Stimulated activated CD8-positive, alpha-beta memory T cell treated with anti-CD3 and anti-CD28 coated beads, Interleukin-2, amount 100 ng/mL, for 1 hour (primary cell): ENCODE measurements around the gene TPM2.

Experiments
- DNase-seq, 2 donors: peaks; one replicate each; pipeline ENCODE4 v3.0.0-alpha.2; 2020; ENCODE audit warnings: low read depth in 2 of 2

TPM2 gene

GRCh38 chr9:35696520-35697215, 6.9 kb upstream of the TPM2 start:
- DNase-seq, result peak; percentile 18 to 37

- no peak for DNase-seq
Observed at GRCh38 chr9:35695943-35696401, 6.2 kb upstream of the TPM2 start.

- no peak for DNase-seq
Observed at GRCh38 chr9:35691757-35692301, 2.1 kb upstream of the TPM2 start.

DNA sequence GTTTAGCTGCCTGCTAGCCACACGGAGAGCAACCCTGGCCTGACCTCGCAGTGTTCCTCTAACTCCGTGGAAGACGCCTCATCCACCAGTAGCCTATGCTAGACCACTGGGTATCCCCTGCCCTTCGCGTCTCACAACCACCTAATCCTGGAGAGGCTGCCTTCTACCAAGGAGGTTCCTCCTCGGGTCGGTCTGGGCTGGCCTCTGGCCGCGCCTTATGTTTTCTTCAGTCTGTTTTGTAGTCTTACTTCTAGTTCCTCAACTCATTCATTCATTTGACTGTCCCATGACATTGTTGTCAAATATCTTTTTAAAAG, 1.6 kb upstream of the TPM2 start:
- DNase-seq, result no peak

DNA sequence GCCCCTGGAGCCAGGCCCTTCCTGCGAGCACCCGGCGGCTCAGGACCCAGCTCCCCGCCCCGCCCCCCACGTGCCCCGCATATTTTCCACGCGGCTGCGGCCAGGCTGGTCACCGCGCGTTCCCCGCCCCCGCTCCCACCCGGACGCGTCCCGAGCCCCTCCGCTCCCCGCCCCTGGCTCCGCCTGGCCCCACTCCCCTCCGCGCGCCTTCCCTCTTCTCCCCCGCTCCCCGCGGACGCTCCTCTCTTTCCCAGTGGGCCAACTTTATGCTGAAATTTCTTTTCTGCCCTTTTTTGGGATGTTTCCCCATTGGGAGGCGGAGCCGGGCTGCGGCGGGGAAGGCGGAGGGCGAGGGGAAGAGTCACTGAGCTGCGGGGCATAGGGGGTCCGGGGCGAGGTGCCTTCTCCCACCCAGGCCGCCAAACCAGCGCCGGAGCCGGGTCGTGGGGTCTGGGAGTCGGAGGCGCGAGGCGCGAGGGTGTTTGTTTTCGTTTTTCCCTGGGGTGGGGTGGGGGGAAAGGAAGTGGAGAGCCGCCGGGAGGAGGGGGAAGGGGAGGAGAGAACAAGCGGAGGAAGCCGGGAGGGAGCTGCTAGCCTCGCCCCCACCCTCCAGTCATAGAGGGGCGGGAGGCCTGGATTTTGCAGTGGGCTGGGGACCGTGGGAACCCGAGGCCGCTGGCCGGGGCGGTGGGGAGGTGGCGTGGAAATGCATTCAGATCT, 1.0 kb upstream of the TPM2 start:
- DNase-seq, result no peak

- no peak for DNase-seq
Observed at GRCh38 chr9:35690294-35690613, 529 bp upstream of the TPM2 start.

DNA sequence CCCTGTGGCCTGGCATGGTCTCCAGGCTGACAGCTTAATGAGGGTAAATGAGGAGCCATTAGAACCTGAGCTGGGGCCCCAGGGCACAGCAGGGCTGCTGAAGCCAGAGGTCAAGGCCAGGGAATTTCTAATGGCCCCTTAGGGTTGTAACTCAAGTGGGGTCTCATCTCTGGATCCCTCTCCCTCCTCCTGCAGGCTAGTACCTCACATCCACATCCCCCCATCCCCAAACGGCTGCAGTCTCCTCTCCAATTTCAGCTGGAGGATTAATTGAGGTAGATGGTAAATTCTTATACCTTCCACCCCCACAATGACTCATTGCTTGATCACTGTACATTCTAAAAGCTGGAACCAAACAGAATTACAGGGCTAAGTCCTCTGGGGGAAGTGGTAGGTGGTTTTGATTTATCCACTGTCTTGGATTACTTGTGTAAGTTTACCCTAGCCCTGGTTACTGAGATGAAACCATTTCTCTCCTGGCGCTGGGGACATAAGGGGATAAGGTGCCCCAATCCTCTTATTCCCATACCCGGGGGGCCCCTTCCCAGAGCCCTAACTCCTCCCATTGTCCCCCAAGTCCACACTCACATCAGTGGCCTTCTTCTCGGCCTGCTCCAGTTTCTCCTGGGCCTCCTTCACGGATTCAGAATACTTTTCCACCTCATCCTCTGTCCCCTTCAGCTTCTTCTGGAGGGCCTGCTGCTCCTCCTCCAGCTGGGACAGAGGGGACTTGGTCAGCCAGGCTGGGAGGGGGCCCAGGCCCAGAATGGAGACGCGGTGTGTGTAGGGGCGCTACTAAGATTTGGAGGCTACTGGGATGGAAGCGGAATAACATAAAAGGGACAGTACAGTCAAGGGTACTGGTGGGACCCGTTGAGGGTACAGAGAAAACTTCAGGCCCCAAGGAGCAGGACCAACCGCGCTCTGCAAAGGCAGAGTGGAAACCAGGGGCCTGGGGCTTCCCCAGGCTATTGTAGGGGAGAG, 875 bp downstream of the TPM2 start:
- no peak for DNase-seq

DNA sequence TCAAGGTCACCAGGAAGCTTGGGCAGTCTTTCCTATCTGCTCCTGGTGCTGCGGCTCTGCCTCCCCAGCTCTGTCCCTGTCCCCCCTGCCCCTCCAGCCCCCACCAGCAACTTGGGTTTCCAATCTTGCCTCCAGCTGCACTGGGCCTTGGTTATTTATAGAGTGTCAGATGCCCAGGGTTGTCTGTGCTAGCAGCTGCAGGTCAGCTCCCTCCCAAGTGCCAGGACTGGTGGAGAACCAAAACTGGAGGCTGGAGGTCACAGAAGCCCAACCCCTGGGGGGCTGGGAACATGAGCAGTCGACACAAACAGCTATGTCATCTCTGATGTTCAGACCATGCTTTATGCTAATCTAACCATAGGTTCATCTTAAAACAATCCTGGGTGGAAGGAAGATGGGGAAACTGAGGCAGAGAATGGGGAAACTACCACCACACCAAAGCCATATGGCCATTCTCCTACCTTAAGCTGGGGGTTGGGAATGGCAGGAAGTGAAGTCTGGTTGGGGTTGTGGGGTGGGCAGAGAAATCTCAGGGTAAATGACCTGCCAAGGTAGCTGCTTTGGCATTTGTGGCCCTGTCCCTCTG, 1.7 kb downstream of the TPM2 start:
- no peak for DNase-seq

DNA sequence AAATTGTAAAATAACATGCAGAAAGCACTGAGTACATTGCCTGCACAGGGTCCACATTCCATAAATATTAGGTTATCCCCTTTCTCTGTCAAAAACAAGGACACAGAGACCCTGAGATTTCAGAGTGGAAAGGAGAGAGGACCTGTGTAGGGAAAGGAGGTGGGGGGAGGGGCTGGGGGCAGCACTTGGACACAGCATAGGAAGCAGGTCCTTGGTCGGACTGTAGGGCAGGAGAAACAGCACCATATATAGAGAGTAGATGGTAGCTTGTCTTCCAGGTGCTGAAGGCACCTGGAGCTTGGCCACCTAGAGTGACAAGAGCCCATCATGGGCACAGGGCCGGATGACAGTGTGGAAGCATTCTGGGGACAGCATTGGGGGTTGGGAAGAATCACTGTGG, 2.4 kb downstream of the TPM2 start:
- DNase-seq, result no peak

- no peak for DNase-seq
Observed at GRCh38 chr9:35686222-35687203, 3.2 kb downstream of the TPM2 start.

DNA sequence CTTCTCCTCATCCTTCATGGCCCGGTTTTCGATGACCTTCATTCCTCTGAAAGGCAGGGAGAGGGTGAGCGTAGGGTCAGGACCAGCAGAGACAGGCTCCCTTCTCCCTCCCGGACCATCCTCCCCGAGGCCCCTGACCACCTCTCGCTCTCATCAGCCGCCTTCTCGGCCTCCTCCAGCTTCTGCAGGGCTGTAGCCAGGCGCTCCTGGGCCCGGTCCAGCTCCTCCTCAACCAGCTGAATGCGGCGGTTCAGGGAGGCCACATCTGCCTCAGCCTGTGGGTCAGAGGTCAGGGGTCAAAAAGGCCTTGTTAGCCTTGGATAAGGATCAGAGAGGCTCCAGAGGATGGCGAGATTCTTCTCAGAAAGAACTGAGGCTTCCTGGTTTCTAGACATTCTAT, 4.2 kb downstream of the TPM2 start:
- DNase-seq, result no peak

DNA sequence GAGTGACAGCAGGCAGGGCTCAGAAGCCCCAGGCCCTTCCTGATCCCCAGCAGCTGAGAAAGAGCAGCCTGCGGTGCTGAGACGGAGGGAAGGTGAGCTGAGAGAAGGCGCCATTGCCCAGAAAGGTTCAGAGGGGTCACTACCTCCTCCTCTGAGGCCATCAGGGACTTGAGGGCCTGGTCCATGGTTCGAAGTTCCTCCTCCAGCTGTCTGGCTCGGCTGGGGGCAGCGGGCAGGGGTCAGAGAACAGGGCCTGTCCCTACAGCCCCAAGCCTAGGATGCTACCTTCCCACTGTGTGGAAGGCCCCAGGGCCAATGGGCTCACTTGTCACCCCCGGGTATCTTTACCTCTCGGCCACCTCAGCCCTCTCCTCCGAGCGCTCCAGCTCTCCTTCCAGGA, 4.8 kb downstream of the TPM2 start:
- DNase-seq, result no peak

GRCh38 chr9:35683323-35683722, 6.4 kb downstream of the TPM2 start:
- DNase-seq, result no peak

DNA sequence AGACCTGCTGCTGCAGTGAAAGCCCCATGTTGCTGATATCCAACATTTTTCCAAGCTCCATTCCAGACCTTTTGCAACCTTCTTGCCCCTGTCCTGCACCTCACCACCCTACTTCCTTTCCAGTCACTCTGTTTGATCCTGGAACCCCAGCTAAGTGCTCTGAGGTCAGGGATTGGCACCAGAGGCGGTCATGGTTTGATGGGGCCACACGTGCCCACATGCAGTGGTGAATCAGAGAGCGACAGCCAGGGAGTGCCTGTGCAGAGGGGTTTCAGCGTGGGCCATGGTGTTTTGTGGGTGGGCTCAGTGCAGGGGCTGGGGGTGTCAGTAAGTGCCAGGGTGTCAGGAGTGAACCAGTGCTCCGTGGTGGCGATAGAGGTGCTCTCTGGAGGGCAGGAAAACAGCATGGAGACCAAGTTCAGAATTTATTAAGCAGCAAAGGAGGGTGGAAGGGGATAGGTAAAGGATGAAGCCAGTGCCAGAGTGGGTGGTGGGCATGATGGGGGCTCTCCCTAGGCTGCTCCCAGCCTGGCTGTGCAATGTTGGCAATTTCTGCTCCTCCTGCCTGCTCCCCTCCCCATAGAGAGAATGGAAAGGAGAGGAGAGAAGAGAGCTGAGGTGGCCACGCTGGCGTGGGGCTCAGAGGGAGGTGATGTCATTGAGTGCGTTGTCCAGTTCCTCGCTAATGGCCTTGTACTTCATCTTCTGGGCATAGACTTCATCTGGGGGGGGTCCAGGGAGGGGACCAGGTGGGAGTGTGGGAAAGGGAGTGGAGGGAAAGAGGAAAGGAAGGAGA, 7.0 kb downstream of the TPM2 start:
- no peak for DNase-seq

DNA sequence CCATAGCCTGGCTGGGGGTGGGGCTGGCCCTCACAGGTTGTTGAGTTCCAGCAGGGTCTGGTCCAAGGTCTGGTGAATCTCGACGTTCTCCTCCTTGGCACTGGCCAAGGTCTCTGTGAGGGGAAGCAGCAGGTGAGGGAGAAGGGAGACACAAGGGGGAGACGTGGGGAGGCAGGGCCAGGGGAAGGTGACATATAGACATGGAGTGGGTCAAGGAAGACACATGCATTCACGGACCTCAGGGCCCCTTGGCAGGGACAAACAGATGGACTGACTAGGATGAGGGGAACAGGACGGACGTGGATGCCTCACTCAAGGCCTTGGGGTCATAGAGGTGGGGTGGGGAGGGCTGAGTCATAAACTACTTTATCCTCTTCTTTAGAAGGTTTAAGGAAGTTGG, 7.7 kb downstream of the TPM2 start:
- no peak for DNase-seq

DNA sequence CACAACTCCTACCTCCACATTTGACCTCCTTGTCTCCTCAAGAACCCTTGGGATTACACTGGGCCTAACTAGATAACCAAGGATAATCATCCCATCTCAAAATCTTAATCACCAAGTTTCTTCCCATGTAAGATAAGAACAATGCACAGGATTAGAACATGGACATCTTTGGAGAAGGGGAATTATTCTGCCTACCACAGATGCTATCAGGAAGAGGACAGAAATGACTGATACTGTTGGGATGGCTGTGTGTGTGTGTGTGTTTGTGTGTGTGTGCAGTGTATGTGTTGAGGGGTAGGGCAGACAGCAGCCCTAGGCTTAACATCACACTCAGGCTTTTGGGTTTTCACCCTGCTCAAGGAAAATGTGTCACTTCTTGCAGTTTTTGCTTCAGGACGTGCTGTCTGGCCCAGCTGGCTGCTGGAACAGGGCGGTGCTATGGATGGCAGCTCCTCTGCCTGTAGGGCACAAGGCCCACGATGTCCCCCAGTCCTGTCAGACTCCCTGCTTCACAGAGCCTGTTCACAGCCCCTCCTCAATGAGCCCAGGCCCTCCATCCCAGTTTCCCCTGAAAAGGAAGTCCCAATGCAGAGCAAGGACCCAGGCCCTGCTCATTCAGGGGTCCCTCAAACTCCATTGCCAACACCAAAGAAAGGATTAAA, 8.3 kb downstream of the TPM2 start:
- no peak for DNase-seq

DNA sequence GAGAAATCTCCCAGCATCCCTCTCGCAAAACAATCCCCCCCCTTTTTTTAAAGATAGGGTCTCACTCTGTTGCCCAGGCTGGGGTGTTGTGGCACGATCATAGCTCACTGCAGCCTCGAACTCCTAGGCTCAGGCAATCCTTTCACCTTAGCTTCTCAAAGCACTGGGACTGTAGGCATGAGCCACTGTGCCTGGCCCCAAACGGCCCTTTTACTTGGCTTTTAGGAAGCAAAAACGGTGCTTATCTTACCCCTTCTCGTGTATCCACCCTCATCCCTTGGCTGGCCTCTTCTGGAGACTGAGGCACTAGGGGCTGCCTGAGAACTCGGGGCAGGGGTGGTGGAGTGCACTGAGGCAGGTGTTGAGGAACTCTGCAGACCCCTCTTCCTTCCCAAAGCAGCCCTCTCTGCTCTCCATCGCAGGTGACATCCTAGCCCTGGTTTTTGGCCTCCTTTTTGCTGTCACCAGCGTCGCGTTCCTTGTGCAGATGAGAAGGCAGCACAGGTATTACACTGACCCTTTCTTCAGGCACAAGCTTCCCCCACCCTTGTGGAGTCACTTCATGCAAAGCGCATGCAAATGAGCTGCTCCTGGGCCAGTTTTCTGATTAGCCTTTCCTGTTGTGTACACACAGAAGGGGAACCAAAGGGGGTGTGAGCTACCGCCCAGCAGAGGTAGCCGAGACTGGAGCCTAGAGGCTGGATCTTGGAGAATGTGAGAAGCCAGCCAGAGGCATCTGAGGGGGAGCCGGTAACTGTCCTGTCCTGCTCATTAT, 9.2 kb downstream of the TPM2 start:
- no peak for DNase-seq

GRCh38 chr9:35679766-35680330, 9.9 kb downstream of the TPM2 start:
- DNase-seq, result no peak
